A673 (cell line): ENCODE data around the gene SPRYD4. TPM values are rescaled to one million over a fixed set of nuclear protein-coding genes. Genes with fewer than 3 reads are reported as not detected.

ENCODE experiments used
- BruUV-seq: library from RNA; stranded (reverse); fragments of 400-500 nt; replicated peaks from 2 replicates; lab custom pipeline; 2021; lab: Mats Ljungman, UMichigan
- CTCF ChIA-PET: fragments of 300-600 bp; sonication (Branson Sonifier 250); formaldehyde crosslinking; loops from one replicate; lab custom pipeline; 2022; ENCODE audit warnings: antibody characterized with exemption; lab: Charles Lee
- POLR2A ChIA-PET: fragments of 300-600 bp; sonication (Branson Sonifier 250); formaldehyde crosslinking; loops from one replicate; lab custom pipeline; 2022; ENCODE audit warnings: antibody characterized with exemption; ENCODE audit not compliant: low non-redundant PET; lab: Charles Lee
- DNase-seq: peaks from one replicate; pipeline ENCODE4 v3.0.0-alpha.2; 2015; ENCODE audit warnings: low spot score
- H3K27ac ChIP-seq: fragments of 200-600 bp; sonication (generic); 2 replicates; pipeline ENCODE4 v1.5.1; 2016; ENCODE audit warnings: mixed run types, low read depth, mild to moderate bottlenecking, mixed read lengths, antibody characterized with exemption, low read length; ENCODE audit not compliant: poor library complexity, severe bottlenecking
- H3K27me3 ChIP-seq: fragments of 200-600 bp; sonication (generic); replicated peaks from 2 replicates; pipeline ENCODE4 v1.6.1; 2017; ENCODE audit warnings: mixed run types, low read depth, mild to moderate bottlenecking, mixed read lengths, antibody characterized with exemption, low read length; ENCODE audit not compliant: insufficient read depth, poor library complexity
- H3K36me3 ChIP-seq: fragments of 200-600 bp; sonication (generic); 2 replicates; pipeline ENCODE4 v1.6.1; 2016; ENCODE audit warnings: mixed run types, mild to moderate bottlenecking, mixed read lengths, antibody characterized with exemption, low read length; ENCODE audit not compliant: insufficient read depth, poor library complexity, severe bottlenecking
- H3K4me1 ChIP-seq: fragments of 200-600 bp; sonication (generic); 2 replicates; pipeline ENCODE4 v1.6.1; 2017; ENCODE audit warnings: mixed run types, mild to moderate bottlenecking, mixed read lengths, antibody characterized with exemption, low read length; ENCODE audit not compliant: insufficient read depth, poor library complexity, severe bottlenecking
- H3K4me3 ChIP-seq: fragments of 200-600 bp; sonication (generic); 2 replicates; pipeline ENCODE4 v1.5.1; 2016; ENCODE audit warnings: low read depth, mixed run types, mild to moderate bottlenecking, mixed read lengths, low read length; ENCODE audit not compliant: poor library complexity, severe bottlenecking
- H3K9me3 ChIP-seq: fragments of 200-600 bp; sonication (generic); 2 replicates; pipeline ENCODE4 v1.6.1; 2016; ENCODE audit warnings: mixed run types, low read depth, mild to moderate bottlenecking, mixed read lengths, antibody characterized with exemption, low read length; ENCODE audit not compliant: poor library complexity, severe bottlenecking
- EZH2 ChIP-seq: fragments of 200-600 bp; sonication (generic); IDR thresholded peaks from 2 replicates; pipeline ENCODE4 v1.6.1; 2017; ENCODE audit warnings: borderline replicate concordance, low read depth, mild to moderate bottlenecking, mixed read lengths, antibody characterized with exemption, low read length; ENCODE audit not compliant: poor library complexity, severe bottlenecking
- intact Hi-C: fragments of 100-400 bp; cut with micrococcal nuclease; formaldehyde crosslinking; loops from one replicate; pipeline ENCODE4 v1.10.0; 2022; ENCODE audit not compliant: unreplicated experiment
- total RNA-seq: library from RNA; stranded (reverse); gene quantifications from 2 replicates; pipeline ENCODE4 v1.2.3, GENCODE V29; 2021
- TF ChIP-seq, protein P1 (sequence below): fragments of 300-800, 200-600 bp; sonication (generic); conservative IDR thresholded peaks from 2 replicates; pipeline ENCODE4 v1.5.1; 2017; ENCODE audit warnings: low read depth, mild to moderate bottlenecking, antibody characterized with exemption, low read length, moderate library complexity, mixed read lengths

Gene SPRYD4
- total RNA-seq, 1 experiment from 2014 or later = 4.7 TPM

DNA sequence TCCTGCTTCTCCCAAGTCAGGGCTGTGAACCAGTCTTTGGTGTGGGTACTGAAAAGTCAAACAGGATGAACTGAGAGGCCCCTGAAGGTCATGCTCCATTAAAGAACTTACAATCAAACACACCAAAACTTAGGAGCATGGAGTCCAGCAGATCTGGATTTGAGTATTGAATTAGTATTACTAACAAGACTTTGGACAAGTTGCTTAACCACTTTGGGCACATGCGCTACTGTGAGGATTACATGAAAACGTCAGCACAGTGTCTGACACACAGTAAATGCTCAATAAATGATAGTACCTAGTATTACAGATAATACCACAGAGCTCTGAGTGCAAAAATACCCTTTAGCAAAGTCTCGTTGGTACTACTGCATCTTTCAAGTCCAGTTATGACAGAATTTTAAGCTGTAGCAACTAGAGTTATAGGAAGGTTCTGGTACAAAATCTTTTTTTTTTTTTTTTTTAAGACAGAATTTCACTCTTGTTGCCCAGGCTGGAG lies 42.4 kb upstream of the SPRYD4 start:
- H3K4me1 ChIP-seq = no peaks in the 10 kb centered on the region
- TF ChIP-seq, protein P1, sequence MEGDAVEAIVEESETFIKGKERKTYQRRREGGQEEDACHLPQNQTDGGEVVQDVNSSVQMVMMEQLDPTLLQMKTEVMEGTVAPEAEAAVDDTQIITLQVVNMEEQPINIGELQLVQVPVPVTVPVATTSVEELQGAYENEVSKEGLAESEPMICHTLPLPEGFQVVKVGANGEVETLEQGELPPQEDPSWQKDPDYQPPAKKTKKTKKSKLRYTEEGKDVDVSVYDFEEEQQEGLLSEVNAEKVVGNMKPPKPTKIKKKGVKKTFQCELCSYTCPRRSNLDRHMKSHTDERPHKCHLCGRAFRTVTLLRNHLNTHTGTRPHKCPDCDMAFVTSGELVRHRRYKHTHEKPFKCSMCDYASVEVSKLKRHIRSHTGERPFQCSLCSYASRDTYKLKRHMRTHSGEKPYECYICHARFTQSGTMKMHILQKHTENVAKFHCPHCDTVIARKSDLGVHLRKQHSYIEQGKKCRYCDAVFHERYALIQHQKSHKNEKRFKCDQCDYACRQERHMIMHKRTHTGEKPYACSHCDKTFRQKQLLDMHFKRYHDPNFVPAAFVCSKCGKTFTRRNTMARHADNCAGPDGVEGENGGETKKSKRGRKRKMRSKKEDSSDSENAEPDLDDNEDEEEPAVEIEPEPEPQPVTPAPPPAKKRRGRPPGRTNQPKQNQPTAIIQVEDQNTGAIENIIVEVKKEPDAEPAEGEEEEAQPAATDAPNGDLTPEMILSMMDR = no peak
- TF ChIP-seq EZH2 = no peak
- H3K4me3 ChIP-seq = no peak overlapping the region
- intact Hi-C loops = no loop called here
- H3K27ac ChIP-seq = no peak overlapping the region
- no peaks in the 10 kb centered on the region for H3K9me3 ChIP-seq
- H3K27me3 ChIP-seq = no peaks in the 10 kb centered on the region
- DNase-seq = no peak
- POLR2A ChIA-PET = interaction anchor here (0.6 kb wide), 1 partner anchor 68 kb away, joined by 5 read pairs; no protein-coding TSS in a partner anchor
- CTCF ChIA-PET = no interaction called here
- no TSS peak for BruUV-seq
- H3K36me3 ChIP-seq = peaks cover 71% of the 10 kb centered on the region

DNA sequence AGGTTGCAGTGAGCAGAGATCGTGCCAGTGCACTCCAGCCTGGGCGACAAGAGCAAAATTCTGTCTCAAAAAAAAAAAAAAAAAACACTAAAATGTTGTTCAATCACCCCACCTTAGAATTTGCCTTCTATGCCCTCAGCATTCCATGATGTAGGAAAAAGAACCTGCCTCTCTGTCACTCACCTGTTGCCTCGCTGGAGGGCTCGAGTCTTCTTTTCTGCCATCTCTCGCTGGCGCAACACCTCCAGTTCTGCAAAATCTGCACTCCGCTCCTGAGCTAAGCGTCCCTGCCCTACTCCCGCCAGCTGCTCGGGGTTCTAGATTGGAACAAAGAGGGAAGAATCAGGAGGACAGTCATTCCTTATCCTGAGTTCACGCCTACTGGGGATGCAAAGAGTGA lies 37.1 kb upstream of the SPRYD4 start:
- TF ChIP-seq EZH2 = no peak
- TF ChIP-seq, protein P1 = no peak
- POLR2A ChIA-PET = no interaction called here
- no peak overlapping the region for H3K27ac ChIP-seq
- H3K27me3 ChIP-seq = no peaks in the 10 kb centered on the region
- no peaks in the 10 kb centered on the region for H3K4me1 ChIP-seq
- CTCF ChIA-PET = no interaction called here
- no peak for DNase-seq
- BruUV-seq = no TSS peak
- intact Hi-C loops = no loop called here
- peaks cover 50% of the 10 kb centered on the region for H3K36me3 ChIP-seq
- no peaks in the 10 kb centered on the region for H3K9me3 ChIP-seq
- H3K4me3 ChIP-seq = no peak overlapping the region

GRCh38 chr12:56431850-56432249 lies 36.5 kb upstream of the SPRYD4 start:
- H3K9me3 ChIP-seq = no peaks in the 10 kb centered on the region
- no peak for TF ChIP-seq EZH2
- TF ChIP-seq, protein P1 = no peak
- intact Hi-C loops = no loop called here
- H3K27me3 ChIP-seq = no peaks in the 10 kb centered on the region
- no peak for DNase-seq
- no peak overlapping the region for H3K4me3 ChIP-seq
- peaks cover 50% of the 10 kb centered on the region for H3K36me3 ChIP-seq
- ChIA-PET POLR2A (no interaction called here), CTCF (no interaction called here)
- no peak overlapping the region for H3K27ac ChIP-seq
- no TSS peak for BruUV-seq
- H3K4me1 ChIP-seq = no peaks in the 10 kb centered on the region
